Tibial artery (tissue), 4 donors: Measurements from ENCODE around the gene FGFRL1.
A peak's percentile ranks its signal among the peaks of the same experiment; 100 is the strongest.

Experiments
- DNase-seq, 2 donors: peaks; one replicate each; pipeline ENCODE4 v3.0.0-alpha.2; 2019
- H3K27ac ChIP-seq, 2 donors: fragments of 200-600 bp; sonication (generic) in 1 of 2; 1 replicate in 1 of 2; 2 replicates in 1 of 2; pipeline ENCODE4 v1.5.1; 2018 to 2019; ENCODE audit warnings: mild to moderate bottlenecking in 1 of 2
- H3K27me3 ChIP-seq, 2 donors: fragments of 200-600 bp; sonication (generic) in 1 of 2; one replicate each; pipeline versions ENCODE4 v1.5.1 to v1.6.0; 2016 to 2019
- H3K36me3 ChIP-seq, 3 donors: fragments of 200-600 bp; sonication (generic) in 2 of 3; one replicate each; pipeline ENCODE4 v1.5.1; 2016 to 2019; ENCODE audit warnings: mild to moderate bottlenecking in 2 of 3
- H3K4me1 ChIP-seq, 4 donors: fragments of 200-600 bp; sonication (generic) in 2 of 4; 1 replicate in 3 of 4; 2 replicates in 1 of 4; pipeline ENCODE4 v1.5.1; 2016 to 2019
- H3K4me3 ChIP-seq, 2 donors: fragments of 200-600 bp; sonication (generic) in 1 of 2; 1 replicate in 1 of 2; 2 replicates in 1 of 2; pipeline ENCODE4 v1.5.1; 2018 to 2019; ENCODE audit warnings: mild to moderate bottlenecking in 2 of 2
- H3K9me3 ChIP-seq, 3 donors: fragments of 200-600 bp; sonication (generic) in 1 of 3; one replicate each; pipeline ENCODE4 v1.5.1; 2016 to 2019
- CTCF ChIP-seq, 2 experiments: fragments of 200-600 bp in 1 of 2; fragments of 450-650 bp in 1 of 2; IDR thresholded peaks; one replicate each; pipeline ENCODE4 v1.5.1; 2017 to 2019; ENCODE audit warnings: antibody characterized with exemption in 2 of 2, mild to moderate bottlenecking in 1 of 2, moderate library complexity in 1 of 2
- intact Hi-C: fragments of 100-400 bp; cut with DNase I; formaldehyde crosslinking; loops from one replicate; pipeline ENCODE4 v1.15.0; 2023; ENCODE audit warnings: low total_unique reads

FGFRL1 gene

GRCh38 chr4:982291-982690 lies 29.1 kb upstream of the FGFRL1 start:
- Histone ChIP-seq H3K9me3 (no peaks in the 10 kb centered on the region), H3K27ac (no peak overlapping the region), H3K4me3 (no peak overlapping the region), H3K36me3 (no peaks in the 10 kb centered on the region), H3K27me3 (no peaks in the 10 kb centered on the region), H3K4me1 (peaks cover 0 to 19% (median 12%) of the 10 kb centered on the region in 4 donors)
- no peak for DNase-seq
- TF ChIP-seq CTCF (IDR thresholded peaks at IDR 0.05) = no peak
- intact Hi-C loops = no loop called here

GRCh38 chr4:982814-983213 lies 28.6 kb upstream of the FGFRL1 start:
- intact Hi-C loops = no loop called here
- no peak overlapping the region for H3K4me3 ChIP-seq
- no peaks in the 10 kb centered on the region for H3K9me3 ChIP-seq
- no peaks in the 10 kb centered on the region for H3K36me3 ChIP-seq
- H3K4me1 ChIP-seq = peaks cover 0 to 24% (median 18%) of the 10 kb centered on the region in 4 donors
- no peak overlapping the region for H3K27ac ChIP-seq
- no peak for TF ChIP-seq CTCF (IDR thresholded peaks at IDR 0.05)
- no peak for DNase-seq
- no peaks in the 10 kb centered on the region for H3K27me3 ChIP-seq

GRCh38 chr4:984336-985054 lies 26.9 kb upstream of the FGFRL1 start:
- intact Hi-C loops = no loop called here
- Histone ChIP-seq H3K27ac (no peak overlapping the region), H3K36me3 (peaks cover 0 to 8% (median 0%) of the 10 kb centered on the region in 3 donors), H3K9me3 (no peaks in the 10 kb centered on the region), H3K27me3 (no peaks in the 10 kb centered on the region), H3K4me1 (peaks cover 0 to 31% (median 21%) of the 10 kb centered on the region in 4 donors), H3K4me3 (peak overlapping the region in 1 of 2 donors; percentile 12)
- no peak for TF ChIP-seq CTCF (IDR thresholded peaks at IDR 0.05)
- no peak for DNase-seq

- H3K27ac ChIP-seq = no peak overlapping the region
- peak overlapping the region in 1 of 2 donors; percentile 12 for H3K4me3 ChIP-seq
- peaks cover 0 to 16% (median 6%) of the 10 kb centered on the region in 3 donors for H3K36me3 ChIP-seq
- no peaks in the 10 kb centered on the region for H3K9me3 ChIP-seq
- TF ChIP-seq CTCF (IDR thresholded peaks at IDR 0.05) = no peak
- DNase-seq = peak in 1 of 2 donors; percentile 63
- peaks cover 0 to 31% (median 21%) of the 10 kb centered on the region in 4 donors for H3K4me1 ChIP-seq
- intact Hi-C loops = no loop called here
- H3K27me3 ChIP-seq = no peaks in the 10 kb centered on the region
Measured at GRCh38 chr4:985123-985830, 26.1 kb upstream of the FGFRL1 start.

GRCh38 chr4:986428-986878 lies 25.0 kb upstream of the FGFRL1 start:
- no peaks in the 10 kb centered on the region for H3K9me3 ChIP-seq
- peak overlapping the region; percentile 61 to 70 for H3K4me3 ChIP-seq
- H3K4me1 ChIP-seq = peaks cover 0 to 31% (median 21%) of the 10 kb centered on the region in 4 donors
- H3K36me3 ChIP-seq = peaks cover 0 to 27% (median 15%) of the 10 kb centered on the region in 3 donors
- no peak for DNase-seq
- no peaks in the 10 kb centered on the region for H3K27me3 ChIP-seq
- H3K27ac ChIP-seq = peak overlapping the region; percentile 17 to 50
- intact Hi-C loops = no loop called here
- TF ChIP-seq CTCF (IDR thresholded peaks at IDR 0.05) = no peak
